Posterior vena cava (tissue), 2 donors: ENCODE results near the gene SMCHD1. TPM values are rescaled to one million over a fixed set of nuclear protein-coding genes. Genes with fewer than 3 reads are reported as not detected.
"Not testable (repeated sequence)": the region's sequence is repeated elsewhere in the genome, so short reads cannot be mapped to it uniquely, and the experiment has no call there.

ENCODE experiments used
- DNase-seq: peaks from one replicate; pipeline ENCODE4 v3.0.0-alpha.2; 2020; ENCODE audit warnings: low spot score
- intact Hi-C, 2 donors: fragments of 100-400 bp; cut with DNase I; formaldehyde crosslinking; loops; one replicate each; pipeline versions ENCODE4 v1.14.1 to v1.14.2; 2022 to 2023
- total RNA-seq, 2 donors: library from RNA; stranded (reverse); fragmentation: NEBNext Ultra II Directional; extraction: Animal tissue kit (Norgen Biotek cat#: 25700); gene quantifications; one replicate each; pipeline ENCODE4 v1.2.1, GENCODE V29; 2021
- donor health status: DM: yes; HTN: yes; CAD: no.
- donor health status: DM: yes; HTN: yes; CAD: no.

The SMCHD1 gene
- total RNA-seq, 2 donors from 2014 or later, result 50.8 to 54.2 TPM

DNA sequence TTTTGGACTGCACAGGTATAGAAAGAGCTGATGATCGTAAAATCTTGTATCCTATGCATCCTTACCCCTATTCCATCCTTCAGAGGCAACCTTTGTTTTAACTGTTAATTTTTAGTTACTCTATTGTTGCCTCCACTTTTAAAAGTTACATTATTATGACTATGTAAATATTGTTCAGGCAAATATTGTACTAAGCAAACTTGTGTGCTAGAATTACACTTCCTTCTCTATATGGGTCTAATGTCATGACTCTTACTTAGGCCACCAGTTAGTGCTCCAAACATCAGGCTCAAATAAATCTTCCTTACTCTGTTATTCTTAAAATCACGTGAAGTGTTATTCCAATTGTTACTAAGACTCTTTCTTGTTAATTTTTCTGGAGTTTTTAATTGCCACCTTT, 143.8 kb downstream of the SMCHD1 start:
- intact Hi-C loops, result no loop called here
- no peak for DNase-seq

DNA sequence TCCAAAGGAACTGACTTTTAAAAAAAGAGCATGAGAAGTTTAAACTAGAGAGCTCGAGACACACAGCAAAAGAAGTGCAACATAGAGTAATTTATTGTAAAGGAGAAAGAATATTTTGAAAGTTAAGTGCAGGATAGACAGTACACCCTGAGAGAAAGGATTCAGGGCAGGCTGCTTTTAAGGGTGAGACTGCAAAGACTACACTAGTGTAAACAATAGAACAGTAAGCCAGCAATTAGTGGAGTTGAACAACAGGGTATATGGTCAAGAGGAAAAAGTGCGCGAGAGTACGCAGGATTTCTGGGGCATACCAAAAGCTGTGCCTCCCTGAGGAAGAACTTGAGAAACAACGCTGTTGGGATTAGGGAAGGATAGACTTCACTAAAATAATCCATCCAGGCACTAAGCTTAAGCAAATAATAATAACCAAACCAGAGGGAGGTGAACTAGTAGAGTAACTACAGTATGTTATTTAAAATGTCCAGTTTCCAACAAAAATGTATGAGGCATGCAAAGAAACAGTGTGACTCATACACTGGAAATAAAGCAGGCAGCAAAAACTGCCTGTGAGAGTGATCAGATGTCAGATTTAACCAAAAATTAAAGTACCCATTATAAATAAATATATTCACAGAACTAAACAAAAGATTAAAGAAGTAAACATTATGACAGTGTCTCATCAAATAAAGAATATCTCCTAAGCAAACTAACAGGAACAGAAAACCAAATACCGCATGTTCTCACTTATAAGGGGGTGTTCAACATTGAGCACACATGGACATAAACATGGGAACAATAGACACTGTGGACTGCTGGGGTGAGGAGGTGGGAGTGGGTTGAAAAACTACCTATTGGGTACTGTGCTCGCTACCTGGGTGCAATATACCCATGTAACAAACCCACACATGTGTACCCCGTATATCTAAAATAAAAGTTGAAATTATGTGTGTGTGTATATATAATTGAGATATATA, 150.7 kb downstream of the SMCHD1 start:
- intact Hi-C loops, result no loop called here
- no peak for DNase-seq

DNA sequence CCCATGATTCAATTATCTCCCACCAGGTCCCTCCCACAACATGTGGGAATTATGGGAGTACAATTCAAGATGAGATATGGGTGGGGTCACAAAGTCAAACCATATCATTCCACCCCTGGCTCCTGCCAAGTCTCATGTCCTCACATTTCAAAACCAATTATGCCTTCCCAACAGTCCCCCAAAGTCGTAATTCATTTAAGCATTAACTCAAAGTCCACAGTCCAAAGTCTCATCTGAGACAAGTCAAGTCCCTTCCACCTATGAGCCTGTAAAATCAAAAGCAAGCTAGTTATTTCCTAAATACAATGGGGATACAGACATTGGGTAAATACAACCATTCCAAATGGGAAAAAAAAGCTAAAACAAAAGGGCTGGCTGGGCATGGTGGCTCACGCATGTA, 153.1 kb downstream of the SMCHD1 start:
- DNase-seq, intact Hi-C loops: not testable (repeated sequence)

DNA sequence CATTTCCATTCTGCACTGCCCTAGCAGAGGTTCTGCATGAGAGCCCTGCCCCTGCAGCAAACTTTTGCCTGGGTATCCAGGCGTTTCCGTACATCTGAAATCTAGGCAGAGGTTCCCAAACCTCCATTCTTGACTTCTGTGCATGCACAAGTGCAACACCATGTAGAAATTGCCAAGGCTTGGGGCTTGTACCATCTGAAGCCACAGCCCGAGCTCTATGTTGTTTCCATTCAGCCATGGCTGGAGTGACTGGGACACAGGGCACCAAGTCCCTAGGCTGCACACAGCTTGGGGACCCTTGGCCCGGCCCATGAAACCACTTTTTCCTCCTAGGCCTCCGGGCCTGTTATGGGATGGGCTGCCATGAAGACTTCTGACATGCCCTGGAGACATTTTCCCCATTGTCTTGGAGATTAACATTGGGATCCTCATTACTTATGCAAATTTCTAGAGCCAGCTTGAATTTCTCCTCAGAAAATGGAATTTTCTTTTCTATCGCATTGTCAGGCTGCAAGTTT, 154.2 kb downstream of the SMCHD1 start:
- DNase-seq, intact Hi-C loops: not testable (repeated sequence)

DNA sequence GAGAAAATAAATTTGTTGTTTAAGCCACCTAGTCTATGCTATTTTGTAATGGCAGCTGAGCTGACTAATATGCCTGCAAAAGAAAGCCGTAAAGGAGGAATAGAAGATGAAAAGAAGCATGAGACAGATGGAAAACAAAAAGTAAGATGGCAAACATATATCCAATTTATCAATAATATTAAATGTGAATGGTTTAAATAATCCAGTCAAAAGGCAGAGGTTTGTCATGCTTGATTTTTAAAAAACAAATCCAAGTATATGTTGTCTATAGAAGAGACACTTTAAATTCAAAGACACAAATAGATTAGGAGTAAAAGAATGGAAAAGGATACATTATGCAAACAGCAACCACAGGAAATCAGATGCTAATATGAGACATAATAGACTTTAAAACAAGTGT, 155.9 kb downstream of the SMCHD1 start:
- DNase-seq, result no peak
- intact Hi-C loops, result no loop called here

DNA sequence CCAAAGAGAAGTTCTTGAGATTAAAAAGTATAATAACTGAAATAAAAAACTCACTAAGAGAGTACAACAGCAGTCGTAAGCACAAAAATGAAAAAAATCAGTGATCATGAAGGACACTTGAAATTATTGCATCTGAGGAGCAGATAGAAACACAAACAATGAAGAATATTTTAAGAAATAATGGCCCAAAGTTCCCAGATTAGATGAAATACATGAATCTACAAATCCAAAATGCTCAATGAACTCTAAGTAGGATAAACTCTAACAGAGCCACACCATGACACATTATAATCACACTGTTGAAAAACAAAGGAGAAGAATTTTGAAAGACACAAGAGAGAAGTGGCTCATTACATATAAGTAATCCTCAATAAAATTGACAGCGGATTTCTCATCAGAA, 159.4 kb downstream of the SMCHD1 start:
- intact Hi-C loops, result no loop called here
- no peak for DNase-seq

DNA sequence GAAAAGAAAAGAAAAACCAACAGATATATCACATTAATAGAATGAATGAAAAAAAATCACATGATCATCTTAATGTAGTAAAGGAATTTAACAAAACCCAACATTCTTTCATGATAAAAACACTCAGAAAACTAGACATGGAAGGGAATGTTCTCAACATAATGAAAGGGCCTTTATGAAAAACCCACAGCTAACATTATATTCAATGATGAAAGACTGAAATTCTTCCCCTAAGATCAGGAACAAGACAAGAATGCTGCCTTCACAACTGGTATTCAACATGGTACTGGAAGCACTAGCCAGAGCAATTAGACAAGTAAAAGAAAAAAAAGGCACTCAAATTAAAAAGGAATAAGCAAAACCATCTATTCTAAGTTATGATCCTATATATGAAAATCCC, 162.8 kb downstream of the SMCHD1 start:
- no peak for DNase-seq
- intact Hi-C loops, result no loop called here

DNA sequence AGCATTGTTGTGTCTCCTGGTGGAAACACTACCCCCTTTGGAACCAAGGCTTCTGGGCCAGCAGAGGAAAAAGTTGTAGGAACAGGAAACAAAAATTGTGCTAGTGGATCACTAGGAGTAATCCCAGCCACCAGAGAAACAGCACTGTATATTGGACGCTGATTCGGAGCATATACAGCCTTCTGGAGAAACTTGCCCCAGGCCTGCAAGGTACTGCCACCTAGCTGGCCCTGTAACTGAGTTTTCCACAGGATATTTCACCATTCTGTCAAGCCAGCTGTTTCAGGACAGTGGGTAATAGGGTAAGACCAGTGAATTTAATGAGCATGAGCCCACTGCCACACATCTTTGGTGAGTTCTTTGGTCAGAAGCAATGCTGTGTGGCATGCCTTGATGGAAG, 166.2 kb downstream of the SMCHD1 start:
- DNase-seq, result no peak
- intact Hi-C loops, result no loop called here

DNA sequence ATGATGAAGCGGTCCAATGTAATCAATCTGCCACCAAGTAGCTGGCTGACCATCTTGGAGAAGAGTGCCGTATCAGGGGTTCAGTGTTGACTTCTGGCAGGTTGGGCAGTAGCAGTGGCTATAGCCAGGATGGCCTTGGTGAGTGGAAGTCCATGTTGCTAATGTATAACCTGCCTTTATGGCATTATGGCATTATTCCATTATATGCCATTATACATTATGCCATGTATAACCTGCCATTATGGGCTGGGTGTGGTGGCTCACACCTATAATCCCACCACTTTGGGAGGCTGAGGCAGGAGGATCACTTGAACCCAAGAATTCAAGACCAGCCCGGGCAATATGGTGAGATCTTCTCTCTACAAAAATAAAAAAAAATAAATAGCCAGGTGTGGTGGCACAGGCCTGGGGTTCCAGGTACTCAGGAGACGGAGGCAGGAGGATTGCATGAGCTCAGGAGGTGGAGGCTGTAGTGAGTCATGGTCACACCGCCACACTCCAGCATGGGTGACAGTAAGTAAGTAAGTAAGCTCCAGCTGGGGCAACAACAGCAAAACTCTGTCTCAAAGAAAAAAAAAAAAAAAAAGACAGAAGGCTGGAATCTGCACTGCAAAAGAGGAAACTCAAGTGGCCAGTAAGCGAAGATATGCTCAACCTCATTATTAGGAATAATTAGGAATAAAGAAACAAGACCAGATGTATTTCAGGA, 166.8 kb downstream of the SMCHD1 start:
- intact Hi-C loops, result no loop called here

DNA sequence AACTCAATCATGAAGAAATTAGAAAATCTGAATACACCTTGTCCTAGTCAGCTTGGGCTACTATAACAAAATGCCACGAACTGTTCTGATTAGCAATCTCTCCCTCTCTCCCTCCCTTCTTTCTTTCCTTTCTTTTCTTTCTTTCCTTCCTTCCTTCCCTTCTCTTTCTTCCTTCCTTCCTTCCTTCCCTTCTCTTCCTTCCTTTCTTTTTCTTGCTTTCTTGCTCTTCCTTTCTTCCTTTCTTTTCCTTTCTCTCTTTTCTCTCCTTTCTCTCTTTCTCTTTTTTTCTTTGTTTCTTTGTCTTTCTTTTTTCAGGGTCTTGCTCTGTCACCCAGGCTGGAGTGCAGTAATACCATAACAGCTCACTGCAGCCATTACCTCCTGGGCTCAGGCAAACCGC, 167.7 kb downstream of the SMCHD1 start:
- DNase-seq, result no peak
- intact Hi-C loops, result no loop called here

More for the DNA sequence above, 166.8 kb downstream of the SMCHD1 start:
- no peak for DNase-seq

DNA sequence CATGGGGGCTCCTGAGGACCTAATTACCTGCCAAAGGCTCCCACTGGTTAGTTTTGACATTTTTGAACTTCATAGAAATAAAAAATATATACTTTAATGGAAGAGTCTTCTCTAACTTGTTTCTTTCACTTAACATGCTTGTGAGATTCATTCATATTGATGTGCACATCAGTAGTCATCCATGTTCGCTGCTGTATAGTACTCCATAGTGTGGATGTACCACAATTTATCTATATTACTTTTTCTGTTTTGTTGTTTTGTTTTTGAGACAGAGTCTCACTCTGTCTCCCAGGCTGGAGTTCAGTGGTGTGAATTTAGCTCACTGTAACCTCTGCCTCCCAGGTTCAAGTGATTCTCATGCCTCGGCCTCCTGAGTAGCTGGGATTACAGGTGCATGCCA, 168.4 kb downstream of the SMCHD1 start:
- DNase-seq, result no peak
- intact Hi-C loops, result no loop called here

DNA sequence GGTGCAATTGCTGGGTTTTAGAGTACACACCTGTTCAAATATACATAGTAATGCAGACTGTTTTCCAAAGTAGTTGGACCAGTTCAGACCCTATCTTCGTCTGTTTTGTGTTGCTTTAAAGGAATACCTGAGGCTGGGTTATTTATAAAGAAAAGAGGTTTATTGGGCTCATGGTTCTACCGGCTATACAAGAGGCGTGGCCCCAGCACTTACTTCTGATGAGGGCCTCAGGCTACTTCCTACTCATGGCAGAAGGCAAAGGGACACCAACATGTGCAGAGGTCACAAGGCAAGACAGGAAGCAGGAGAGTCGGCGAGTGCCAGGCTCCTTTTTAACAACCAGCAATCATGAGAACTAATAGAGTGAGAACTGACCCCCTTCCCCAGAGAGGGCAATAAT, 169.3 kb downstream of the SMCHD1 start:
- DNase-seq, result no peak
- intact Hi-C loops, result no loop called here

DNA sequence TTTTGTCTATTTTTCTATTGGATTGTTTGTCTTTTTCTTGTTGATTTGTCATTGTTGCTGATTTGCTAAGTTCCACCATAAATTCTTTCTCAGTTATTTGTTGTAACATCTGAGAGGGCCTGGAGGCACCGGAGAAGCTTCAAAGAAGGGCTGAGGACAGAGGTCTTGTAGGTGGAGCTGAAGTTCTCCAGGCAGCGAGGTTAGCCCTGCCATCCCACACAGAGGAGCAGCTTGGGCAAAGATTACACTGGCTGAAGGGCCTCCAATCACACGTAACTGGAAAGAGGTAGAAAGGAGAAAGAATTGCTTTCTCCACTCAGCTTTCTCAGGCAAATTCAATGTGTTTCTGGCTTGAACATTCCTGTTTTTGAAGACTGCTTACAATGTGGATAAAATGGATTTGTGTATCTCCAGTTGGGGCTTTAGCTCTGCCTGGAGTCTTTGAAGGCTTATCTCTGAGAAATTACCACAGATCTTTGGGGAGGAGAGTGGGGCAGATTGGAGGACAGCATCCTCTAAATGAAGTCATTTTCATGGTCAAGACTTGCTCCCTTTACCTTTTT, 170.2 kb downstream of the SMCHD1 start:
- no peak for DNase-seq
- intact Hi-C loops, result no loop called here

DNA sequence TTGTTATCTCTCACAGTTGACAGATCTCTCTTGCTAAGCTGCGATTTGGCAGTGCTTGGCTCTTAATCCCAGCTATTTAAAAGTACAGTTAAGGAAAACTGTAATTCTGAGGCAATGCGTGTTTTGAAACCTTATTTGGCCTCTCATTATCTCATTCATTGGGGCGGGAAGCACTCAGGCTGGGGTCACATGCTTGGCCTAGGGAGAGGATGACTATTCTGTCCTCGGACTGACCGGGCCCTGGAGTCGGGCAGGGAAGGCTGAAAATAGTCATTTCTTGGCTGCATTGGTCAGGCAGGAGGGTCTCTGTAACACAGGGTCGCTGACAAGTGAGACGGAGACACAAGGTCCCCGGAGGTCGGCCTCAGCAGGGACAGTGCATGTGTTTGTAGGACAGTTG, 171.1 kb downstream of the SMCHD1 start:
- intact Hi-C loops, result no loop called here
- peak; percentile 88 for DNase-seq

DNA sequence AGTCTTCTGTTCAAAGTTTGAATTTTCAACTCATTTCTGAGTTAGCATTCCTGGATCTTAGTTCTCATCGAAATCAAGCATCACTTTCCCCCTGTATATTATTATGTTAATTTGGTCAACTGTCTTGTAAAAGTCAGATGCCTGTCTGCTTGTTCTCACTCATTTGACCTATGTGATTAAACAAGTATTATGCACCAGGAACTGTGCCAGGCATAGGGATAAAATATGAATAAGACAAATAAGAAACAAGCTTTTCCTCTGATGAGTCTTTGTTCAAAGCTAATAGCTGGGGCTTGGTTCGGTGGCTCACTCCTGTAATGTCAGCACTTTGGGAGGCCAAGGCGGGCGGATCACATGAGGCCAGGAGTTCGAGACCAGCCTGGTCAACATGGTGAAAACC, 171.5 kb downstream of the SMCHD1 start:
- no peak for DNase-seq
- intact Hi-C loops, result no loop called here

DNA sequence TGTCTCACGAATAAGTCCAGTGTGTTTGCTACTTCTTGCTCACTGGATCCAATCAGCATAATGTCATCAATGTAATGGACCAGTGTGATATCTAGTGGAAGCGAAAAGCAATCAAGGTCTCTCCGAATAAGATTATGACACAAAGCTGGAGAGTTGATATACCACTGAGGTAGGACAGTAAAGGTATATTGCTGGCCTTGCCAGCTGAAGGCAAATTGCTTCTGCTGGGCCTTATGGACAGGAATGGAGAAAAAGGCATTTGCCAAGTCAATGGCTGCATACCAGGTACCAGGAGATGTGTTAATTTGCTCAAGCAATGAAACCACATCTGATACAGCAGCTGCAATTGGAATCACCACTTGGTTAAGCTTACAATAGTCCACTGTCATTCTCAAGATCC, 180.6 kb downstream of the SMCHD1 start:
- intact Hi-C loops, DNase-seq: not testable (repeated sequence)

DNA sequence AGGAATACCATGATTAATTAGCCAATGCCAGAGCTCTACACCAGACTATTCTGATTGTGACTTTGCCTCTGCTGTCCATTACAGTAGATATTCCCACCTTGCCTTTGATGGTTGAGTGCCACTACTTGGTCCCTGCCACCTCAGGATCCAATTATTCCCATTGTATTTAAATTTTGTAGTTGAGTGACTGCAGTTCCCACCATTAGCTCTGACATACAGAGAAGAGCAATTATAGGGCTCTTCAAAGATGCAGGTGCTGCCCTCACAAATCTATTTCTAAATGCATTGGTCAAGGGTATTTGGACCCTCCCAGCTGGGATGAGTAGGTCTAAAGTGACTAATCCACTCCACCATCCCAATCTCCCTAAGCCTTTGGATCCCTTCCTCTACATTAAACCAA, 181.8 kb downstream of the SMCHD1 start:
- intact Hi-C loops, DNase-seq: not testable (repeated sequence)

DNA sequence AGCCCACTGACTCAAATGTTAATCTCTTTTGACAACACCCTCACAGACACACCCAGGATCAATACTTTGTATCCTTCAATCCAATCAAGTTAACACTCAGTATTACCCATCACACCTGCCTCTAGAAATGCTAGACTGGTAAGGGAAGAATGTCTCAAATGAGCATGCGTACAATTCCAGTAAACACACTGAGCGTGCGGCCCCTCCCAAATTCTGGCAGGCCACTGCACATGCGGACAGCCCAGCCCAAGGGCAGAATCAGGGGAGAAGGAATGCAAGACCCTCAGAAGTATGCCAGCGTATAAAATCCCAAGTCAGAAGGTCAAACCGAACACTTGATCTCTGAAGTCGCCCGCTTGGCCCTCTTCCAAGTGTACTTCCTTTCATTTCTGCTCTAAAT, 183.7 kb downstream of the SMCHD1 start:
- DNase-seq, result no peak
- intact Hi-C loops, result no loop called here

DNA sequence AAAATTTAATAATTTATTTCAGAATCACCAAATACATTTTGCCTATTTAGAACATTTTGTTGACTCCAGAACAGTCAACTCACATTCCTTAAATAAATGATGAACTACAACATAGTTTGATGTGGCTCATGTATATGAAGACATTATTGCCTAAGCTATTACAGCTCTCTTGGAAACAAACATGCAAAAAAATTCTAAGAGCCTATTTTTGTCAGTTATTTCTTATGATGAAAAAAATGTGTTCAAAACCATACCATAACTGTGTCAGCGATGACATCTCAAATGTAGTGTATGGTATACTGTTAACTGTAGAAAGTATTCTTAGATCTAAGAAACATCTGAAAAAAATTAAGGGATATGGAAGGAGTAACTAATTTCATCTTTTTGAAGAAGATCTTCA, 185.0 kb downstream of the SMCHD1 start:
- DNase-seq, result no peak
- intact Hi-C loops, result no loop called here

DNA sequence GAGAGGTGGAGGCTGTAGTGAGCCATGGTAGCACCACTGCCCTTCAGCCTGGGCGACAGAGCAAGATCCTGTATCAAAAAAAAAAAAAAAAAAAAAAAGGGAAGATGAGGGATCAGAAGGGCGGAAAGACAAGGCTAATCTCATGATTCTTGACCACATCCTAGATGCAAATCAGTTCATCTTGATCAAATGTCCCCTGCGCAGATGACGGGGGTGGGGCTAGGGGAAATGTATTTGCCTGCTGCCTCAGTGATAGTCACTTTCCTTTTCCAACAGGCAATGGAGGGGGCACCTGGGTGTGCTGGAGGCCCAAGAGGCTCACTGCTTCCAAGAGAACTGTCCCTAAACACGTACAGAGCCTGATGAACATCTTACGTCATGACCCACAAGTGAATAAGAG, 187.6 kb downstream of the SMCHD1 start:
- intact Hi-C loops, result no loop called here
- no peak for DNase-seq
